HFF-Myc (cell line): ENCODE data around the gene FZR1.
"Not testable (repeated sequence)": the region's sequence is repeated elsewhere in the genome, so short reads cannot be mapped to it uniquely, and the experiment has no call there.

Experiments
- DNase-seq: peaks from one replicate; pipeline ENCODE4 v3.0.0-alpha.2; 2011; ENCODE audit warnings: low read depth; ENCODE audit errors: extremely low read depth
- H3K4me3 ChIP-seq: replicated peaks from 2 replicates; pipeline ENCODE4 v1.5.1; 2011; ENCODE audit warnings: low read depth, mild to moderate bottlenecking, control low read depth, low read length
- CTCF ChIP-seq: IDR thresholded peaks from 2 replicates; pipeline ENCODE4 v1.5.1; 2012; ENCODE audit warnings: mild to moderate bottlenecking, low read depth, low read length, control low read depth; ENCODE audit errors: missing control alignments

FZR1 gene

GRCh38 chr19:3527238-3527910 is 21.3 kb downstream of the FZR1 start:
- no peak for DNase-seq
- TF ChIP-seq CTCF, result no peak
- no peak overlapping the region for H3K4me3 ChIP-seq

- TF ChIP-seq CTCF, result no peak
- no peak for DNase-seq
- no peak overlapping the region for H3K4me3 ChIP-seq
Measured at GRCh38 chr19:3528080-3528479, 22.0 kb downstream of the FZR1 start.

- no peak overlapping the region for H3K4me3 ChIP-seq
- no peak for DNase-seq
- TF ChIP-seq CTCF, result no peak
Measured at GRCh38 chr19:3528539-3529211, 22.6 kb downstream of the FZR1 start.

GRCh38 chr19:3529299-3529698 is 23.2 kb downstream of the FZR1 start:
- not testable (repeated sequence) for H3K4me3 ChIP-seq, DNase-seq

GRCh38 chr19:3530389-3530788 is 24.3 kb downstream of the FZR1 start:
- no peak for TF ChIP-seq CTCF
- no peak for DNase-seq
- H3K4me3 ChIP-seq, result no peak overlapping the region

- no peak for DNase-seq
- TF ChIP-seq CTCF, result no peak
- no peak overlapping the region for H3K4me3 ChIP-seq
Measured at GRCh38 chr19:3531716-3532115, 25.6 kb downstream of the FZR1 start.

- TF ChIP-seq CTCF, result no peak
- no peak overlapping the region for H3K4me3 ChIP-seq
- DNase-seq, result no peak
Measured at GRCh38 chr19:3532154-3532786, 26.2 kb downstream of the FZR1 start.
